NCI-H2227 (cell line): Measurements from ENCODE around the gene TTPAL.

Source experiments
- DNase-seq: peaks from one replicate; lab custom pipeline; 2025; ENCODE audit not compliant: unreplicated experiment; lab: John Stamatoyannopoulos, UW

Gene TTPAL

GRCh38 chr20:44532981-44533331, 57.3 kb downstream of the TTPAL start:
- no peak for DNase-seq

DNA sequence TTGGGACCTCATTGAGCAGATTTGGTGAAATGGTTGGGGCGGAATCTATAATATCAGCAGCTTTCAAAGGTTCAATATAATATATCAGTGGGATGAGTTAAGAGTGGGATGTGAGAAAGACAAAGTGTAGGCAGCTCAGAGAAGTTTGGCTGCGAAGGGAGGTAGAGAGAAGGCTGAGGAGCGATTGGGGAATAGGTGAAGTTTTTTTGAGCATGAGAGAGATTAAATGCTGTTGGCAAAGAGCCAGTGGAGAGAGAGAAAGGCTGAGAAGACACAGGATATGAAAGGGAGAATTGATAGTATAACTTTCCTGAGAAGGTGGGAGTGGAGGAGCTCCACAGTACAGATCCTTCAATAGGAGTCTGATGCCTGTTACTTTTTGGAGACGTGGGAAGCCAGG, 58.3 kb downstream of the TTPAL start:
- no peak for DNase-seq

DNA sequence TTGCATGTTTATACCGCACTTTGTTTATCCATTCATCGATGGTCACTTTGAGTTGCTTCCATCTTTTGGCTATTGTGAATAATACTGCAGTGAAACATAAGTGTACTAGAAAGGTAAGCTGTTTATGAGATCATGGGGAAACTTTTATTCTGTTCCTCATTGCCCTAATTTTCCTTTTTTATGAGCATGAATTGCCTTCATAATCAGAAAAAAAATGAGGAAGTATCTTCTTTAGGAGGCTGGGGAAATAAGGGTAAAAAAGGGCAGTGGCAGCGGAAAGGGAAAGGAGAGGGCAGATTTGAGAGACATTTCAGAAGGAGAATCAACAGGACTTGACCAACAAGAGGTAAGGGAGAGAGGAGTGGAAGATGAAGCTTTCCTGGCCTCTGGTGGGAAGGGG, 60.5 kb downstream of the TTPAL start:
- no peak for DNase-seq

DNA sequence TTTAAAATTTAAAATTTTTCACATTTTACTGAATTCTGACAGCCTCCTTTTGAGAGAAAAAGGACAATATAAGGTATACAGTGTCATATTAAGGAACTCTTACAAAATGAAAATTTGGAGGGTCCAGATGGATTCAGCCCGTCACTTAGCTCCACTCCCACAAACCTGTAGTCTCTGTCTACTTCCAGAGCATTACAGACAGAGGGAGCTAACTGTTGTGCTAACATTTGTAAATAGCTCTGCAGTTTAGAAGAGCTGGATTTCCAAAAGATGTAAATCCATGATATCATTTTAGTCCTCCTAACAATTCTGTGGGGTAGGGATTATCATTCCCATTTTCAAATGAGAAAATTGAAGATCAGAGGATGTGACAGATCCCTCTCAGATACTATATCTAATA, 62.3 kb downstream of the TTPAL start:
- no peak for DNase-seq

DNA sequence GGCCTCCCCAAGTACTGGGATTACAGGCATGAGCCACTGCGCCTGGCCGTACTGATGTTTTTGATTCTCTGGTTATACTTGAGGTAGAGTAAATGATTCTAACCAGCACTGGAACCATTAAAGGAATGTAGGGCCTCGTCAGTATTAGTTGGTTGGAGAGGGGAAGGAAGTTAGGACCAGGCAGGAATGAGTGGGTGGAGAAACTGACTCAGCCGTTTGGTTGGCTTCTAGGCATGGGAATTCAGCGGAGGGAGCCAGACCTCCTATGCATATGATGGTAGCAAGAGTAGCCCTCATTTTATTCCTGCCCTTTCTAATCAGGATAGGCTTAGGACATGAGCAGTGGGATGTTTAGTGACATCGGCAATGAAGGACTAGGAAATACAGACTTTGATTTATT, 65.2 kb downstream of the TTPAL start:
- no peak for DNase-seq

GRCh38 chr20:44541992-44542391, 66.3 kb downstream of the TTPAL start:
- no peak for DNase-seq

GRCh38 chr20:44542890-44543289, 67.2 kb downstream of the TTPAL start:
- no peak for DNase-seq

DNA sequence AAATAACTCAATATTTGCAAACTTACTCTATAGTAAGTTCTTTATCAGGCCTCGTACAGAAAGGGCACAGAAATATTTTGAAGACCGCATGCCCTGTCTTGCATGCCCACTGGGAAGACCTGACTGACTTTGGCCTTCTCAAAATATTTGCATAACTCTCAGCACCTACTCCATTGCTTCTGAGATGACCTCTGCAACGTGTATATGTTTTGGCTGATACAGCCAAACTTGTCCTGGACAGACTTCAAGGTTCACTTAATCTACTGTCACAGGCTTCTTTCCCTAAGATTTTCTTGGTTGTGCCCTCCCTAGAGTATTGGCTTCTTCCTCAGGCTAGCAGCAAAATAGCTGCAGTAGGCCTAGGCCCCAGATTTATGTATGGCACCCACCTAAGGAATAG, 67.7 kb downstream of the TTPAL start:
- no peak for DNase-seq
